ENCODE measurements around the gene CEP44.

DNA sequence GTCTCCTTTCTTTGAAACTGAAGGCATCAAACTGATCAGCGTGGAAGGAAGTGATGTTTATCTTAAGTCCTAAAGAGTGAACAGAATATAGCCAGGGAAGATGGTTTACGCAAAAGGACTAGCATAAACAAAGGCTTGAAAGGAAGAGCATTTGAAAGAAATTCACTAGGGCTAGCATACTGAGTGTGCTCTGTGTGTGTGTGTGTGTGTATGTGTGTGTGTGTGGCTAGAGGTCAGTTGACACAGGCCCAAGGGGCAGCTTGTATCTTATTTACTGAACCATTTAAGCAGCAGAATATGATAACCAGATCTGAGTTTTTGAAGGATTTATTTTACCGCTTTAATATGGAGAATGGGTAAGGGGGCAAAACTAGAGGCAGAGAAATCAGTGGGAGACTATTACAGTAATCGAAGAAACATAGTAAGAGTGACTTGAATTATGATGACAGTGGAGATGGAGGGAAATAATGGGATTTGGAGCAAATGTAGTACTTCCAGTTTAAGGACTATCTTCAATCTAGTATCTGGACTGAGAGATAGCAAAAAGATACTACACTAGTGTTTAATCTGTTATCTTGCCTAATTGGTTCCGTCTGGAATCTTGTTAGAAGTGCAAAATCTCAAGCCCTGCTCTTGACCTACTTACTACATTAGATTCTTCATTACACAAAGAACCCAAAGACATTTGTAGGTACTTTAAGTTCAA is 36.9 kb downstream of the CEP44 start:
- TF ChIP-seq, protein P1, sequence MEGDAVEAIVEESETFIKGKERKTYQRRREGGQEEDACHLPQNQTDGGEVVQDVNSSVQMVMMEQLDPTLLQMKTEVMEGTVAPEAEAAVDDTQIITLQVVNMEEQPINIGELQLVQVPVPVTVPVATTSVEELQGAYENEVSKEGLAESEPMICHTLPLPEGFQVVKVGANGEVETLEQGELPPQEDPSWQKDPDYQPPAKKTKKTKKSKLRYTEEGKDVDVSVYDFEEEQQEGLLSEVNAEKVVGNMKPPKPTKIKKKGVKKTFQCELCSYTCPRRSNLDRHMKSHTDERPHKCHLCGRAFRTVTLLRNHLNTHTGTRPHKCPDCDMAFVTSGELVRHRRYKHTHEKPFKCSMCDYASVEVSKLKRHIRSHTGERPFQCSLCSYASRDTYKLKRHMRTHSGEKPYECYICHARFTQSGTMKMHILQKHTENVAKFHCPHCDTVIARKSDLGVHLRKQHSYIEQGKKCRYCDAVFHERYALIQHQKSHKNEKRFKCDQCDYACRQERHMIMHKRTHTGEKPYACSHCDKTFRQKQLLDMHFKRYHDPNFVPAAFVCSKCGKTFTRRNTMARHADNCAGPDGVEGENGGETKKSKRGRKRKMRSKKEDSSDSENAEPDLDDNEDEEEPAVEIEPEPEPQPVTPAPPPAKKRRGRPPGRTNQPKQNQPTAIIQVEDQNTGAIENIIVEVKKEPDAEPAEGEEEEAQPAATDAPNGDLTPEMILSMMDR (IDR thresholded peaks at IDR 0.05): no peak
- TF ChIP-seq POLR2A (IDR thresholded peaks at IDR 0.05): no peak

All from uterus (tissue), 2 donors.